ENCODE data around the gene LITAF. TPM values are rescaled to one million over a fixed set of nuclear protein-coding genes. Genes with fewer than 3 reads are reported as not detected.

Gene LITAF
- total RNA-seq, 1 experiment from 2014 or later: 244 TPM

- Histone ChIP-seq H2AFZ (no peak overlapping the region), H3K9me2 (ENCODE audit: insufficient read depth) (no peaks in the 10 kb centered on the region), H3K9me3 (ENCODE audit: insufficient read depth, low read depth) (peaks cover 3% of the 10 kb centered on the region; the same call in 1 of the 2 replicates), H3K4me2 (no peak overlapping the region), H4K20me1 (ENCODE audit: insufficient read depth) (no peaks in the 10 kb centered on the region; the same call in 1 of the 2 replicates), H3F3A (ENCODE audit: insufficient read depth, low read depth) (peaks cover 18% of the 10 kb centered on the region), H3K36me3 (ENCODE audit: low read depth) (peaks cover 52% of the 10 kb centered on the region), H3K27ac (0 out of 2 replicates have a peak overlapping the region, but pooled peaks have one; percentile 56), H3K27me3 (ENCODE audit: insufficient read depth, low read depth) (no peaks in the 10 kb centered on the region), H3K79me2 (ENCODE audit: low read depth) (no peaks in the 10 kb centered on the region), H3K4me1 (replicated peaks; ENCODE audit: insufficient read depth) (0 out of 2 replicates have a peak, but pooled peaks cover 1% of the 10 kb centered on the region), H3K4me3 (no peak overlapping the region)
- BruUV-seq (replicated peaks): no TSS peak
- TF ChIP-seq, protein P1, sequence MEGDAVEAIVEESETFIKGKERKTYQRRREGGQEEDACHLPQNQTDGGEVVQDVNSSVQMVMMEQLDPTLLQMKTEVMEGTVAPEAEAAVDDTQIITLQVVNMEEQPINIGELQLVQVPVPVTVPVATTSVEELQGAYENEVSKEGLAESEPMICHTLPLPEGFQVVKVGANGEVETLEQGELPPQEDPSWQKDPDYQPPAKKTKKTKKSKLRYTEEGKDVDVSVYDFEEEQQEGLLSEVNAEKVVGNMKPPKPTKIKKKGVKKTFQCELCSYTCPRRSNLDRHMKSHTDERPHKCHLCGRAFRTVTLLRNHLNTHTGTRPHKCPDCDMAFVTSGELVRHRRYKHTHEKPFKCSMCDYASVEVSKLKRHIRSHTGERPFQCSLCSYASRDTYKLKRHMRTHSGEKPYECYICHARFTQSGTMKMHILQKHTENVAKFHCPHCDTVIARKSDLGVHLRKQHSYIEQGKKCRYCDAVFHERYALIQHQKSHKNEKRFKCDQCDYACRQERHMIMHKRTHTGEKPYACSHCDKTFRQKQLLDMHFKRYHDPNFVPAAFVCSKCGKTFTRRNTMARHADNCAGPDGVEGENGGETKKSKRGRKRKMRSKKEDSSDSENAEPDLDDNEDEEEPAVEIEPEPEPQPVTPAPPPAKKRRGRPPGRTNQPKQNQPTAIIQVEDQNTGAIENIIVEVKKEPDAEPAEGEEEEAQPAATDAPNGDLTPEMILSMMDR (conservative IDR thresholded peaks at IDR 0.05): no peak
- TF ChIP-seq EZH2 (IDR thresholded peaks at IDR 0.05; ENCODE audit: low read depth): no peak
- no peak for DNase-seq
- CTCF ChIA-PET: interaction anchor here (0.6 kb wide), 1 partner anchor 752 kb away, joined by 6 read pairs; no protein-coding TSS in a partner anchor
- intact Hi-C loops (cut with micrococcal nuclease; ENCODE audit: unreplicated experiment): no loop called here
- POLR2A ChIA-PET (ENCODE audit: unreplicated experiment): no interaction called here
Observed at GRCh38 chr16:11551842-11552241, 34.9 kb downstream of the LITAF start.

GRCh38 chr16:11550791-11551498, 35.8 kb downstream of the LITAF start:
- CTCF ChIA-PET: no interaction called here
- Histone ChIP-seq H3K36me3 (ENCODE audit: low read depth) (peaks cover 43% of the 10 kb centered on the region), H2AFZ (no peak overlapping the region), H3K9me2 (ENCODE audit: insufficient read depth) (no peaks in the 10 kb centered on the region), H4K20me1 (ENCODE audit: insufficient read depth) (no peaks in the 10 kb centered on the region; the same call in 1 of the 2 replicates), H3K4me2 (no peak overlapping the region), H3F3A (ENCODE audit: insufficient read depth, low read depth) (peaks cover 18% of the 10 kb centered on the region), H3K4me1 (replicated peaks; ENCODE audit: insufficient read depth) (0 out of 2 replicates have a peak, but pooled peaks cover 4% of the 10 kb centered on the region), H3K27me3 (ENCODE audit: insufficient read depth, low read depth) (no peaks in the 10 kb centered on the region), H3K4me3 (no peak overlapping the region), H3K9me3 (ENCODE audit: insufficient read depth, low read depth) (no peaks in the 10 kb centered on the region; the same call in 1 of the 2 replicates), H3K79me2 (ENCODE audit: low read depth) (no peaks in the 10 kb centered on the region), H3K27ac (peak overlapping the region; percentile 56)
- POLR2A ChIA-PET (ENCODE audit: unreplicated experiment): no interaction called here
- BruUV-seq (replicated peaks): no TSS peak
- TF ChIP-seq EZH2 (IDR thresholded peaks at IDR 0.05; ENCODE audit: low read depth): no peak
- TF ChIP-seq, protein P1 (conservative IDR thresholded peaks at IDR 0.05): no peak
- intact Hi-C loops (cut with micrococcal nuclease; ENCODE audit: unreplicated experiment): no loop called here
- DNase-seq: peak in 1 of 2 experiments; percentile 44

DNA sequence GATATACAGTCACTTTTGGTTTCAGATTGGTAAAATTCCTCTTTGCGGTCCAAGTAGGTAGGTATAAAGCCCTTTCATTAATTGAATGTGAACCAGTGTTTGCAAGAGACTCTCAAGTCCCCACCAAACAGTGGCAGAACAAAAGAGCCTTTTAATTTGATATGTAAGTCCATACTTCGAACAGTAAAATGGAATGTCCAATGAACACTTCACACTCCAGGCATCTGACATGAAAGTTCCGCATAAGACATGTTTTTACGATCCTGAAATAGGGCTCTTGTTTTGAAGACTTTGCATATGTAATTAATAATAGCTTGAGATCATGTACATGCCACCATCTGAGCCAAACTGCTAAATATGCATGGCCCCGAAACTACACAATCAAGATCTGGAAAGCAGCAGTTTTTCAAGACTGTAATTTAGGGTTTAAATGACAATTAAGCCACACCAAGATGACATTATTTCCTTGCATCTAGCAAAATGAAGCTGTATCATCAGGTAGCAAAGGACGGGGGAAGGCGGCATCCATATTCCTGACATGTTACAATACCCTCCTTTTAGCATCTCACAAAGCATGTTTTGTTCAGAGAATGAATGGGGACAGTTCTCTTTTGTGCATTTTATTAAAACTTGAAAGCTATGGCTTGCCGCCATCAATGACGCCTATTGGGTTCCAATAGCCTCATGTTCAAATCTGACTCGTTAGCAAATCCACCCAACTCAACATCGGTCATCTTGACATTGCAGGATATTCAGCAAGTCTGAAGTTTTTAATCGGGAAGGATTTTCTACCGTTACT, 39.4 kb downstream of the LITAF start:
- Histone ChIP-seq H3K4me2 (no peak overlapping the region), H3K27me3 (ENCODE audit: insufficient read depth, low read depth) (no peaks in the 10 kb centered on the region), H3K4me3 (no peak overlapping the region), H3K36me3 (ENCODE audit: low read depth) (peaks cover 28% of the 10 kb centered on the region), H3K79me2 (ENCODE audit: low read depth) (no peaks in the 10 kb centered on the region), H3K9me2 (ENCODE audit: insufficient read depth) (no peaks in the 10 kb centered on the region), H4K20me1 (ENCODE audit: insufficient read depth) (peaks cover 7% of the 10 kb centered on the region), H3K27ac (no peak overlapping the region), H3K9me3 (ENCODE audit: insufficient read depth, low read depth) (no peaks in the 10 kb centered on the region), H3K4me1 (replicated peaks; ENCODE audit: insufficient read depth) (0 out of 2 replicates have a peak, but pooled peaks cover 4% of the 10 kb centered on the region), H3F3A (ENCODE audit: insufficient read depth, low read depth) (peaks cover 16% of the 10 kb centered on the region), H2AFZ (no peak overlapping the region)
- BruUV-seq (replicated peaks): no TSS peak
- intact Hi-C loops (cut with micrococcal nuclease; ENCODE audit: unreplicated experiment): no loop called here
- ChIA-PET CTCF (no interaction called here), POLR2A (ENCODE audit: unreplicated experiment) (no interaction called here)
- TF ChIP-seq, protein P1 (conservative IDR thresholded peaks at IDR 0.05): no peak
- TF ChIP-seq EZH2 (IDR thresholded peaks at IDR 0.05; ENCODE audit: low read depth): no peak
- DNase-seq: no peak
